GM21619 (cell line): Measurements from ENCODE around the gene DTNB.
A peak's percentile ranks its signal among the peaks of the same experiment; 100 is the strongest.
"Not testable (repeated sequence)": the region's sequence is repeated elsewhere in the genome, so short reads cannot be mapped to it uniquely, and the experiment has no call there.

Experiments used
- ATAC-seq: cut with Tn5 transposase; IDR thresholded peaks from one replicate; pipeline ENCODE4 v1.9.1; 2021; ENCODE audit not compliant: unreplicated experiment

DTNB gene

DNA sequence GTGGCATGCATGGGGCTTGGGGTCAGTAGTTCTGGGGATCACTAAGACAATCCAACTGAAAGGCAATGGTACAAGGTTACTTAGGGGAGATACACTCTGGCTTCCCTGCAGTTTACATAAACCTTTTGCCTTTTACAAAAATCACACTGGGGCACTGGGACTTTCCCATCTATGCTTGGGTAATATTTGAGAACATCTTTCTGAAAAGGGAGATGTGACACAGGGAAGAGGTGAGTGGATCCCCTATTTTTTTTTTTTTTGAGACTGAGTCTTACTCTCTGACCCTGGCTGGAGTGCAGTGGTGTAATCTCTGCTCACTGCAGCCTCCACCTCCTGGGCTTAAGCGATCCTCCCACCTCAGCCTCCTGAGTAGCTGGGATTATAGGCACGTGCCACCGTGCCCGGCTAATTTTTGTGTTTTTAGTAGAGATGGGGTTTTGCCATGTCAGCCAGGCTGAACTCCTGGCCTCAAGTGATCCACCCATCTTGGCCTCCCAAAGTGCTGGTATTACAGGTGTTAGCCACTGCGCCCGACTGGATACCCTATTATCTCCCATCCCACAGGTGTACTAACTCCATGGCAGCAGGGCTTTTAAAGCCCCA is 248.8 kb downstream of the DTNB start:
- ATAC-seq, result no peak

GRCh38 chr2:25421820-25422411 is 251.5 kb downstream of the DTNB start:
- peak; percentile 26 for ATAC-seq

DNA sequence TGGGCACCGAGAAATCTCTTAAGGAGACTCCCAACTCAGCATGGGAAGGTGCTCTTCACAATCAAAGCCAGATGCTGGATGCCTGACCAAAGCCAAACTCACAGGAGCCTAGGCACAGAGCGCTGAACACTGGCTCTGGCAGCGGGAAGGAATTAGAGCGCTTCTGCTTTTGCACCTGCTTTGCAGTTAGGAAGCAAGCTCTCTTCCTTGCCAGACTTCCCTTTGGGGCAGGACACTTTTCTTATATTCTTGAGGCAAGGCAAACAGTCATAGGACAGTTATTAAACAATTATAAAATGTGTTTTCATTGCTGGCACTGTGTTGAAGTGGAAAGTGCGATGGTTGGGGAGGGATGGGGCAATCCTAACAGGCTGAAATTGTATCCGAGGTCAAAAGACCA is 252.1 kb downstream of the DTNB start:
- no peak for ATAC-seq

- ATAC-seq, result peak; percentile 42
These were observed 252.5 kb downstream of the DTNB start for GRCh38 chr2:25420820-25421237.

DNA sequence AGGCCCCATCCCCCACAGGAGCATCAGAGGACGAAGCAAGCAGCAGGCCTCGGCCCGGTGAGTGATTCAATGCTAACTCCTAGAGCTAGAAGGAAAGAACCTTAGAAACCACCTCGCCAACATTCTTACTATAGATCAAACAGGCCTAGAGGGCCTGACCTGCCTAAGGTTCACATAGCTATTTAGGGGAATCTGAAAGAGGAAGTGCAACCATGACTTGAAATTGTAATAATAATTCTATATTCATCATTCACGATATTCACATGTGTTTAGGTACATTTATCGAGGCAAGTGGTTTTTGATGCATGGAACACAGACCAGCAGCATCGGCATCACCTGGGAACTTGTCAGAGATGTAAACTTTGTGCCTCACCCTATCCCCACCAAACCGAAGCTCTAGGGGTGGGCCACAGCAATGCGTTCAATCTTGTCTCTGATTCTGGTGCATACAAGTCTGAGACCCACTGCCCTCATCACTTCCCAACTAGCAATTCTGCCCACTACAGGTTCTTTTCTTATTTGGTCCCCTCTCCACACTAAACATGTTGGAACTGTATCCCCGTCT is 253.6 kb downstream of the DTNB start:
- ATAC-seq, result peak; percentile 63

- ATAC-seq, result no peak
These were observed 254.3 kb downstream of the DTNB start for GRCh38 chr2:25418944-25419677.

- no peak for ATAC-seq
These were observed 255.5 kb downstream of the DTNB start for GRCh38 chr2:25417715-25418369.

- ATAC-seq, result no peak
These were observed 256.7 kb downstream of the DTNB start for GRCh38 chr2:25416674-25417073.

DNA sequence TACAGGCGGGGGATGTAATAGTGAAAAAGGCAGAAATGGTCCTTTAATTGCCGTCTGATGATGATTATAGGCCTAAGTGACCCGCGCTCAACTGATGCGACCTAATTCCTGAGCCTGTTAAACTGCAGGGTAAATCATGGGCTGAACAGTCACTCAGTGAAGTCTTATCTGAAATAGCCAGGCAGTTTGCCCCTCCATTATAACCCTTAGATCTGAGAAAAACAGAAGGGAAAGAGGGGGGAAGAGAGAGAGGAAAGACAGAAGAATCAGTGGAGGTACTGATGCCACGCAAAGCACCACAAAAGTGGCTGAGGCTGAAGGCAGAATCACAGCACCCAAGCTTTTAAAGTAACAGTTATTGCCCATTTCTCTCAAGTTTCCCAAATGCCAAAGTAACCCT is 258.6 kb downstream of the DTNB start:
- no peak for ATAC-seq

DNA sequence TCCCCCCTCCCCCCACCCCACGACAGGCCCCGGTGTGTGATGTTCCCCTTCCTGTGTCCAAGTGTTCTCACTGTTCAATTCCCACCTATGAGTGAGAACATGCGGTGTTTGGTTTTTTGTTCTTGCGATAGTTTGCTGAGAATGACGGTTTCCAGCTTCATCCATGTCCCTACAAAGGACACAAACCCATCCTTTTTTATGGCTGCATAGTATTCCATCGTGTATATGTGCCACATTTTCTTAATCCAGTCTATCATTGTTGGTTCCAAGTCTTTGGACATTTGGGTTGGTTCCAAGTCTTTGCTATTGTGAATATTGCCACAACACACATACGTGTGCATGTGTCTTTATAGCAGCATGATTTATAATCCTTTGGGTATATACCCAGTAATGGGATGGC is 260.0 kb downstream of the DTNB start:
- ATAC-seq, result not testable (repeated sequence)

DNA sequence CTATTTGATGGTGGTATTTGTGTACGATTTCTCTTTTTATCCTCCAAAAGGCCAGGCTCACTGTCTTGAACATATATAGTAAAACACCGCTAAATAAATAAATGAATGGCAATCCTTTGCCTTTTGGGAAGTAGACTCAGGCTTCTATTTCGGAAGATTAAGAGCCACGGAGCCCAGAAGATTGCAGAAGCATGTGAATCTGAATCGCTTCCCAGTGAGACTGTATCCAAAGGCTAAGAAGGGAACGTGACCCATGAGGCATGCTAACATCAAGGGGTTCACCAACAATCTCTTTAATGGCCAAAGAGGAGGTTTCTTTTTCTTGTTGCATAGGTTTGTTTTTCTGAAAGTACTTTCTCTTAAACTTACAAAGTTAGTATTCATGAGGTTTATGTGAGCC is 261.6 kb downstream of the DTNB start:
- ATAC-seq, result no peak

DNA sequence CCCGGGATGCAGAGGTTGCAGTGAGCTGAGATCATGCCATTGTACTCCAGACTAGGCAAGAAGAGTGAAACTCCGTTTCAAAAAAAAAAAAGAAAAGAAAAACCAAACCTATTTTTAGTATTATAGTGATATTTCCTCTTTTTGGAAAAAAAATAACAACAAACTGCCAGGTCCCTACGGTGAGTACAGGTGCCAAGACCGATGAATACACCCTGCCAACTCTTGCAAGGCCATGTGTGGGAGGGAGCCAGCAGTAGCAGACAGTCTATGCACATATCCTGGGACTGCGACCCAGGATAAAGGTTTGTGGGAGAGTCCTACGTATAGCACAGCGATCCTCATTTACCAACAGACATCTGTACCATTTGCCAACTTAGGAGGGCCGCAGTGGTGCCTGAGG is 262.1 kb downstream of the DTNB start:
- no peak for ATAC-seq

GRCh38 chr2:25410370-25410769 is 263.0 kb downstream of the DTNB start:
- ATAC-seq, result peak; percentile 44

DNA sequence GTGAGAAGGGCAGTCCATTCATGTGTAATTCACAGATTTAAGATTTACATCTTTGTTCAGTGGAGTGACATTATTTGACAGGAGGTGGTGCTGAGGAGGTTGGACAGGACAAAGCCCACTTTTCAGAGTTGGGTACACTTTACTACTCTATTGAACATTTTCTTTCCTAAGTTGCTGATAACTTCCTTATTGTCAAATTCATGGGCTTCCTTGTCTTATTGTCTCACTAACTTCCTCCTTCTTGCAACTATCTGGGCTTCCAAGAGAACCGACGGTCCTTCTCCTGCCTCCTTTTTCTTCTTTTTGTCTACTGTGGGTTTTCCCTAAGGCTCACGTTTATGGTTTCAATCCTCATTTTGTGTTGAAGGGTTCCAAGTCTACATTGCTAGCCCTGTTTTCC is 263.9 kb downstream of the DTNB start:
- ATAC-seq, result no peak

GRCh38 chr2:25409044-25409443 is 264.3 kb downstream of the DTNB start:
- ATAC-seq, result no peak

- no peak for ATAC-seq
These were observed 267.6 kb downstream of the DTNB start for GRCh38 chr2:25405611-25406295.

DNA sequence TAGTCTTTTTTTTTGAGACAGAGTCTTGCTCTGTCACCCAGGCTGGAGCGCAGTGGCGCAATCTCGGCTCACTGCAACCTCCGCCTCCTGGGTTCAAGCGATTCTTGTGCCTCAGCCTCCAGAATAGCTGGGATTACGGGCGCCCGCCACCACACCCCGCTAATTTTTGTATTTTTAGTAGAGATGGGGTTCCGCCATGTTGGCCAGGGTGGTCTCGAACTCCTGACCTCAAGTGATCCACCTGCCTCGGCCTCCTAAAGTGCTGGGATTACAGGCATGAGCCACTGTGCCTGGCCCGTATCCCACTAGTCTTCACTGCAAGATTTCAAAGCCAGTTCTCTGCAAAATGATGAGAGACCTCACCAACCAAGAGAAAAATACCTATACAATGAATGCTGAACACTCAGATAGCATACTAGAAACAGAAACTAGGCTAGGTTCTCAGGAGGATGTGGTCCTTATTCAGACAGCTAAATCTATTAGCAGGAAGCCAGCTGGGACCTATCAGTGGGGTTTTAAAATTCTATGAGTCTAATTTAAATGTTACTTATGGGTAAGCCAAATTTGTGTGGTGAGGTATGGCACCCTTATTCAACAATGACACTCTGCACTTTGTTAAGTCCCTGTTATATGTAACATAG is 270.1 kb downstream of the DTNB start:
- peak; percentile 45 for ATAC-seq

GRCh38 chr2:25402477-25402876 is 270.9 kb downstream of the DTNB start:
- peak; percentile 41 for ATAC-seq

DNA sequence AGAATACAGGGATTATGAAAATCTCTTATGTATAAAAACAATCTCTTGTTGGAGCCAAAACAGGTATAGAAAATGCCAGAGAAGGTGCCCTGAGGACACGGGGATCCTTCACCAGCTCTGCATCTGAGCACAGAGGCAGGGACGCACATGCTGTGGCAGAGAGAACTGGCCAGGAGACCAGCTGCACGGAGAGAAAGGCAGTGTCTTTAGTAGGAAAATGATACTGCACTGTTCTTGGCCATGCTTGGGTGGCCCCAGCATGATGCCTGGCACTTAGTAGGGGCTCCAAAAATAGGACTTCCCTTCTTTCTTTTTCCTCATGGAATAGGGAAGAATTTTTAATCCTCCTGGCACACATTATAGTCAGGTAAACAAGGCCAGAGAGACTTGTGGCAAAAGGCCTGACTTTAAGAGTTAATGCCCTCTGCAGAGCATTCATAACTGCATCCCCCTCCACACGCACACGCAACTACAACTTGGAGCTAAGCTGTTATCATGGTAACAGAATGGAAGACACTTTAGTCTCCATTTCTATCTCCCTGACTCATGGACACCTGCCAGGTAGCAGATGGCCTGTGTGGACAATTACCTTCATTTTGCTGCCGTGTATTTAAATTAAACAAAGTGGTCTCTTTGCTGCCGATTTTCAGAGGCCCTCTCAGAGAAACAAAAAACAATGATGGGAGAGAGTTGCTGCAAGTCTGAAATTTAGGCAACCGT is 271.9 kb downstream of the DTNB start:
- ATAC-seq, result no peak
